Ramos (cell line): ENCODE data around the gene KCNQ1OT1.
"Not testable (repeated sequence)": the region's sequence is repeated elsewhere in the genome, so short reads cannot be mapped to it uniquely, and the experiment has no call there.

Experiments used
- in situ Hi-C: fragments of 300-500 bp; cut with MboI; formaldehyde crosslinking; loops from one replicate; pipeline ENCODE4 v1.14.3; 2022; ENCODE audit warnings: low sequenced_read_pairs; ENCODE audit not compliant: unreplicated experiment

Gene KCNQ1OT1

DNA sequence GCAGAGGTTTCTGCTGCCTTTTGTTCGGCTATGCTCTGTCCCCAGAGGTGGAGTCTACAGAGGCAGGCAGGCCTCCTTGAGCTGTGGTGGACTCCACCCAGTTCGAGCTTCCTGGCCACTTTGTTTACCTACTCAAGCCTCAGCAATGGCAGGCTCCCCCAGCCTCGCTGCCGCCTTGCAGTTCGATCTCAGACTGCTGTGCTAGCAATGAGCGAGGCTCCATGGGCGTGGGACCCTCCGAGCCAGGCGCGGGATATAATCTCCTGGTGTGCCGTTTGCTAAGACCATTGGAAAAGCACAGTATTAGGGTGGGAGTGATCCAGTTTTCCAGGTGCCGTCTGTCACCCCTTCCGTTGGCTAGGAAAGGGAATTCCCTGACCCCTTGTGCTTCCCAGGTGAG lies 60.0 kb downstream of the KCNQ1OT1 start:
- in situ Hi-C loops, result not testable (repeated sequence)

DNA sequence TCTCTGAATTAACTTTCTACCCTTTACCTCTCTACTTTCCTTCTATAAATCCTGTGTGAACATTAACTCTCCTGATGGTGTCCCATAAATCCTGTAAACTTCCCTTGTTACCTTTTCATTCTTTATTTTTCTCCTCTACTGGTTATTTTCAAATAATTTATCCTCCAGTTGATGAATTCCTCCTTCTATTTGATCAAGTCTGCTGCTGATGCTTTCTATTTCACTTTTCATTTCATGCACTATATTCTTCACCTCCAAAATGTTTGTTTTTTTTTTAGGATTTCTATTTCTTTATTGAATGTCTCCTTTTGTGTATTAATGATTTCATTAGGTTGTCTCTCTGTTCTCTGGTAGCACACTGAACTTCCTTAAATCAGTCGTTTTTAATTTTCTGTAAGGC lies 68.6 kb downstream of the KCNQ1OT1 start:
- in situ Hi-C loops, result no loop called here

DNA sequence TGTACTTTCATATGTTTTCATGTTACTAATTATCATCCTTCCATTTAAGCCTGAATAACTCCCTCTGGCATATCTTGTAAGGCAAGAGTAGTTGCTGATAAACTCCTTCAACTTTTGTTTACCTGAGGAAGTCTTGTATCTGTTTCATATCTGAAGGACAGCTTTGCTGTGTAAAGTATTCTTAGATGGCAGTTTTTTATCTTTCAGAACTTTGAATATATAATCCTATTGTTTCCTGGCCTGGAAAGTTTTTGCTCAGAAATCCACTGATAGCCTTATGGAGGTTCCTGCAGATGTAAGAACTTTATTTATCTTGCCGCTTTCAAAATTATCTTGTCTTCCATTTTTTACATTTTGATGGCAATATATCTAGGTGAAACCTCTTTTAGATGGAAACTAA lies 69.1 kb downstream of the KCNQ1OT1 start:
- in situ Hi-C loops, result no loop called here

DNA sequence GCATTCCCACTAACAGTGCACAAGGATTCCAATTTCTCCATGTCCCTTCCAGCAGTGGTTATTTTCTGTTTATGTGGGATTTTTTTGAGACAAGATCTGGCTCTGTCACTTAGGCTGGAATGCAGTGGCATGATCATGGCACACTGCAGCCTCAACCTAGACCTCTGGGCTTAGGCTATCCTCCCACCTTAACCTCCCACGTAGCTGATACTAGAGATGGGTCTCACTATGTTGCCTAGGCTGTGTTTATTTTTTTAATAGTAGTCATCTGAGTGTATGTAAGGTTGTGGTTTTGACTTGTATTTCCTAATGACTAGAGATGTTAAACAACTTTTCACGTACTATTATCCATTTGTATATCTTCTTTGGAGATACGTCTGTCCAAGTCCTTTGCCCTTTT lies 74.6 kb downstream of the KCNQ1OT1 start:
- in situ Hi-C loops, result no loop called here

DNA sequence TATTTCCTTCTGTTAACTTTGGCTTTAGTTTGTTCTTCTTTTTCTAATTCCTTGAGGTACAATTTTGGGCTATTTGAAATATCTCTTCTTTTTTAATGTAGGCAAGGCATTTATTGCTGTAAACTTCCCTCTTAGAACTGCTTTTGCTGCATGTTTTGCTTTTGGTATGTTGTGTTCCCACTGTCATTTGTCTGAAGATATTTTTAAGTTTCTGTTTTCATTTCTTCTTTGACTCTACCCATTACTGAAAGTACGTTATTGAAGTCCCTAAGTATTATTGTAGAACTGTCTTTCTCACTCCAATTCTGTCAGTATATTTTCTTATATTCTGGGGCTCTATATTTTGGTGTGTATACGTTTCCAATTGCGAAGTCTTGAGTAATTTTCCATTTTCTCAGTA lies 77.9 kb downstream of the KCNQ1OT1 start:
- in situ Hi-C loops, result no loop called here

DNA sequence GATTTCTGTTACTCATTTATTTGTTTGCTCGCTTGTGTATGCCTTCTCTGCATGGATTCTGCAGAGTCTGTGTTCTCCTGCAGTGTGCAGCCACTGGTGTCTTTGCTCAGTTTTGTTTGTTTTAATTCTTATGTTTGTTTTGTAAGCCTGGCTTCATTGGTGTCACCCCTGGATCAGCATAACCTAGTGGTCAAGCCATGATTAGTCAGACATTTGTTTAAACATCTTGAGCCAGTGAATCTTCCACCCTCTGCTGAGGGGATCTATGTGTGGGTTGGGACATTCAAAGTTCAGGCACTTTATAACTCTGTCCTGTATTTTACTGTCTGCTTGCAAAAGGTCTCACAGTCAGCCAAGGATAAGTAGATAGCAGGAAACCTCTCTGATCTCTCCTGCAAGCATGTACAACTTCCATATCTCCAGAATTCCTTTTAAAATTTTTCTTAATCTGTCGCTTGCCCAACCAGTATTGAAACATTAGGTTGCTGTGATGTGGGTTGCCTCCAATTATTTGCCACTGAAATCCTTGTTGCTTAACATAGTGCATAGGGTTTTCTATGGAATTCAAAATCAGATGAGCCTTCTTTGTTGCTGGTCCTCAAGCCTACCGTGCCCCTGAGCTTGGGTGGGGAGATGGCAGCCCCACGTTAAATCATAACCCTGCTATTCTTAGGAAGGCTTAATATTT lies 86.8 kb downstream of the KCNQ1OT1 start:
- in situ Hi-C loops, result no loop called here

DNA sequence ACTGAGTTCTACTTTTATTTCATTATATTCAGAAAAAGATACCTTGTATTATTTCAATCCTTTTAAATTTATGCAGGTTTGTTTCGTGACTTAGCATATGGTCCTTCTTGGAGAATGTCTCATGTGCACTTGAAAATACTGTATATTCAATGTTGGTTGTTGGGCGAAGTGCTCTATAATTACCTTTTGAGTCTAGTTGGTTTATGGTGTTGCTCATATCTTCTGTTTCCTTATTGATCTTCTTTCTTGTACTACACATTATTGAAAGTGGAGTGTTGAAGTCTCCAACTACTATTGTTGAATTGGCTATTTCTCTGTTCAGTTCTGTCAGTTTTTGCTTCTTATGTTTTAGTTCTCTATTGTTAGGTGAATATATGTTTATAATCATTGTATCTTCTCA lies 90.4 kb downstream of the KCNQ1OT1 start:
- in situ Hi-C loops, result no loop called here

DNA sequence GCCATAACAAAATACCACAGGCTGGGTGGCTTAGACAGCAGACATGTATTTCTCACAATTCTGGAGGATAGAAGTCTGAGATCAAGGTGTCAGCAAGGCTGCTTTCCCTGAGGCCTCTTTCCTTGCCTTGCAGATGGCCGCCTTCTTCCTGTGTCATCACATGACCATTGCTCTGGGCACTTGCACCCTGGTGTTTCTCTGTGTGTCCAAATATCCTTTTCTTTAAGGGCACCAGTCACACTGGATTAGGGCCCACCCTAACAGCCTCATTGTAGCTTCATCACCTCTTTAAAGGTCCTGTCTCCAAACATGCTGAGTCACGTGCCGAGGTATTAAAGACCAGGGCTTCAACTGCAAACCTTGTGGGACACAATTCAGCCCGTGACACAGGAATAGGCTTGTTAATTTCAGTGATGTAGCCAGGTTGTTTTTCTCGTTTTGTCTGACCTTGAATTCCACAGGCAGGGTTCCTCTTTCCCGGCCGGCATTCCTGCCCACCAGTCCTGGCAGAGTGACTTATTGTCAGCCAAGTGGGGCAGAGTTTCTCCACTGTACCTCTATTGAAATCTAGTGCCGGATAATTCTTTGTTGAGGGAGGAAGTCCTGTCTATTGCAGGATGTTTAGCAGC lies 100.1 kb downstream of the KCNQ1OT1 start:
- in situ Hi-C loops, result no loop called here

DNA sequence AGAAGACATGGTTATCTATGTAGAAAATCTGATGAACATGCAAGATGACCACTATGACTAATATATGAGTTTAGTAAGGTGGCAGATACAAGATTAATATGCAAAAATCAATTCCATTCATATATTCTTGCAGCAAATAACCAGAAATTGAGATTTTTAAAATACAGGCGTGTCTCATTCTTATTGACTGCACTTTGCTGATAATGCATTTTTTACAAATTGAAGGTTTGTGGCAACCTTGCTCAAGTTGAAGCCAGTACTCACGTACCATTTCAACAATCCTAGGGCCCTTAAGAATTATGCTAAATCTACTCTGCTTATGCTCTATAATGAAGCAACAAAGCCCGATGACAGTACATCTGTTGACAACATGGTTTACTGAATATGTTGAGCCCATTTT lies 104.6 kb downstream of the KCNQ1OT1 start:
- in situ Hi-C loops, result no loop called here

DNA sequence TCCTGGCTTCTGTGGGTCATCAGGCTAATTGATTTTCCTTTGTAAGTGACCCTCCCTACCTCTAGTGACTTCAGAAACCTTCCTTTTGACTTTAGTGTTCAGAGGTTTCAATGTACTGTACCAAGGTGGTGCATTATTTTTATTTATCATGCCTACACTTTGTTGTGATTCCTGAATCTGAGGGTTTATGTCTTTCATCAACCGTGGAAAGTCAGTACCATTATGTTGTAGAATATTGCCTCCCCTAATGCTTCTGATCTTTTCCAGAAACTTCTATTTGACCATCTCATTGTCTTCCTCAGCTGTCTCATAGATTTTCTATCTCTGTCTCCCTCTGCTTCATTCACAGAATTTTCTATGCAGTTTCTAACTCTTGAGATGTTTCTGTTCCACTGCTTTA lies 105.5 kb downstream of the KCNQ1OT1 start:
- in situ Hi-C loops, result no loop called here

DNA sequence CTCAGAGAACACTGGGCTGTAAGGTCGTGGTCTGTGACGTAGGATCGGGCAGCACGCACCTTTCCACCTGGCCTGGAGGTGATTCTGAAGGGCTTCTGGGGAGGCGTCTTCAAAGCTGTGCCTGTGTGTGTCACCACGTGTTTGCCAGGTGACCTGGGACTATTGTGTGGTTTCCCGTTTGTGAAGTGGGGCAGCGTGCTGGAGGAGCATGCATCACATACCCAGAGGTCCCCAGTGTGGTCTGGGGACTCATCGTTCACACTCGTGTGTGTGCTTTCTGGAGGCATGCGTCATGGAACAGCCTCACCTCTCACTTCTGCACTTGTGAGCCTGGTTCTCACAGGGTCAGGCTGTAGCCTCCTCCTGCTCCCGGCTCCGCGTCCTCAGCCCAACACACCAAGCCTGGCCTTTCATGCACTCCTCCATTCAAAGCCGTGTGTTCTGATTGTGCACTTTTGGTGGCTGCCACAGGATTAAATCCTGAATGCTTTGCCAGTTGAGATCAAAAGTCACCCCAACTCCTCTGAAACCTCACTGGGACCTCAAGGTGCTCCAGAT lies 106.3 kb downstream of the KCNQ1OT1 start:
- in situ Hi-C loops, result no loop called here

DNA sequence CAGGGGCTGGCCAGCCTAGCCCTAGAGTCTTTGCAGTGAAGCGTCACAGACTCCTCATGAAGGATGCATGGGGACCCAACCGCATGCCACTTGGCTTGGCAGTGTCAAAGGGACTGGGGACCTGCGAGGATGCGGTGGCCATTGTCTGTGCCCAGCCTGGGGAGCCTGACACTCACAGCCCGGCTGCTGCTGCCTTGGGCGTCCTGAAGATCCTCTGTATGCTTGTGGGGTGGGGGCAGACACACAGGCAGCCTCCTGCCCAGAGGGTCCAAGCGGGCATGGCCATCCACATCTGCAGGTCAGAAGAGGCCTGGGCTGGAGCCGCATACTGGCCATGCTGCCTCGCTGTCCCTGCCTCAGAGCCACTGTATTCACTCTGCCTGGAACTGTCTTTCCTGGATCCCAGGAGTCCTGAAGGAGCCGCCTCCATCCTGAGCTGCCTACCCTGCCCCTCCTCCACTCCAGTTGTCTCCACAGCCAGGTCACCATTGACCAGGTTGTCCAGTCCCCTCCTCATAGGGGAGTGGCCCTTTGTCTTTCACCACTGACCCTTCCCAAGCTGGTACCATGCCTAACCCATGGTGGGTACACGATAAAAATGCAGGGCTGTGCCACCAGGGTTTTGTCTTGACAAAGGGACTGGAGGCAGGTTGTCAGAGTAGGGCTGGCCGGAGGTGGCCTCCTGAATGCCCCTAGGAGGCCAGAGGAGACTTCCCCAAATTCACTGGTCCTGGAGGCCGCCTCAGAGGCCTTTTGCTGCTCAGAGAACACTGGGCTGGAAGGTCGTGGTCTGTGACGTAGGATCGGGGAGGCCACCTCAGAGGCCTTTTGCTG lies 107.0 kb downstream of the KCNQ1OT1 start:
- in situ Hi-C loops, result no loop called here

DNA sequence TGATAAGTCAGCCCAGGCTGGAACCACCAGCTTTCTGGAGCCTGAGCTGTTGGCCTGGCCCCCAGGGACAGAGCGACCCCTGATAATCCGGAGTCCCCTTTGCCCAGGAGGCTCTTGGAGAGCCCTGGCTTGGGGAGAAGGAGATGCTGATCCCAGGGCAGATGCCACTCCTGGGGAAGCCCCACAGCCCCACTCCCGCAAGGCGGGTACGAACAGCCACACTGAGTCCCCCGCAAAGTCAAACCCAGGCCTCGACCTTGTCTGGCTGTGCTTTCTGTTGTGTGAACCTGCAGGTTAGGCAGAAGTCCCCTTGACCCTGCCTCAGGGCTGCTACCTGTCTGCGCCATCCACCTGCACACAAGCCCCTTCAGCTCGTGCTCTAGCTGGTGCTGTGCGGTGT lies 108.0 kb downstream of the KCNQ1OT1 start:
- in situ Hi-C loops, result no loop called here

DNA sequence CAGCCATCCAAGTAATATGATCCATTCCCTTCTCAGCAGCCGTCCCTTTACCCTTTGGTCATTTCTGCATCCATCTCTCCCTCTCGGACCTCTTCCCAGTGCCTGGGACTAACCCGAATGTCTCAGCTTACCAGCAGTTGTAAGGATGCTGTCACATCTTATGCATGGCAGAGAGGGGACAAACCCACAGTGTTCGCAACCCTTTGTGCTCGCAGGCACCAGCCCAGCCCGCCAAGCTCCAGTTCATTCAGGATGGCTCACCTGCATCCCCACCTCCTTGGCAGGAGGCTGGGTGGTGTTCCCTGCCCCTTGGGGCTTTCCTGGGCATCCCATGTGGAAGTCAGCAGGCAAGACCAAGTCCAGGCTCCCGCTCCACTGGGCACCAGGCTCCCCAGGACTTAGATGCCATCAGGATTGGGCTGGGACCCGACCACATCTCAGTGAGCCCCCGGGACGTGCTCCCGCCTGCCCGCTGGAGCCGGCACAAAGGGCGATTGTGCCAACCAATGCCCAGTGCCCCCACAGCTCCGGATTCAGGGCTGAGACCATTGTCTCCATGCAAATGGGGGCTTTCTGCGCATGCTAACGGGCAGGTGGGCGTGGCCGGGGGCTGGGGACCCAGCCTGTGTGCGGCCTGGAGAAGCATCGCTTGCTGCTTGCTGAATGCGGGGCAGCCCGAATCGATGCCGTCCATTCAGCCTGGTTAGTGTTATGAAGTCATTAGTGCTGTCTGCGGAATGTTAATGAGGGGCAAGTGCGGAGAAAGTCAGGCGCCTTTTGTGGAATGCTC lies 108.6 kb downstream of the KCNQ1OT1 start:
- in situ Hi-C loops, result no loop called here

DNA sequence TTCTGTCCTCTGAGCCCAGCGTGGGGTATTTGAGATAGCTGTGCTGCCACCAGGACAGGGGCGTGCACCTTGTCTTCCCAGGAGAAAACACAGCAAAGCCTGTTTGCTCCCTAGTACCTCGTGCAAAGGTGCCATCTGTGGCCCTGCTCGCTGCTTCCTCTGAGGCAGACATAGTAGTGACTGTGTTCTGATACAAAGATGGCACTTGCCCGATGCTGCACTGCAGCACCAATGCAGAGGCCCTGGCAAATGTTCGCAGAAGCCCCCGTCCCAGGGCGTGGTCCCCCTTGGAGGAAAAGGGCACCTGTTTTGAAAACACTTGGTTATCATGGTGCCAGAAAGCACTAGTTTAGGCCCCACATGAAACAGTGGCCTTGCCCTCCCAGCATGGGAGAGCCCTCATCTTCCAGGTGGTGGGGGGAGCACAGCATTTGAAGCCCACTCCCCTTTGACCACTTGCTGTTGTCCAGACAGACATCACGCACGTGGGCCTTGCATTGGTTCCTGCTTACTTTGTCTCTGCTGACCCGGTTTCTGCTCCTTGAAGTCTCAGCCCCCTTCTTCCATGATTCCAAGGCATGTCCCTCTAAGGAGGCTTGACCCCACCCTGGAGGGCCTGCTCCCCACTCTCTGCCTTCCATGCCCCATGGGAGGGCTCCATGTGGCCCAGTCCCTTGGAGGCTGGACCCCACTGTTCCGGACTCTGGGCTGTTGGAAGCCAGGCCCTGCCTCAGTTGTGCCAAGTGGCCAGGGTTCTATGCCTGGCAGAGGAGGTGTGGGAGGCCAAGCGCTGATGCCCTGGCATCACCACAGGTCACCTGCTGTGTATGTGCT lies 109.4 kb downstream of the KCNQ1OT1 start:
- in situ Hi-C loops, result no loop called here

DNA sequence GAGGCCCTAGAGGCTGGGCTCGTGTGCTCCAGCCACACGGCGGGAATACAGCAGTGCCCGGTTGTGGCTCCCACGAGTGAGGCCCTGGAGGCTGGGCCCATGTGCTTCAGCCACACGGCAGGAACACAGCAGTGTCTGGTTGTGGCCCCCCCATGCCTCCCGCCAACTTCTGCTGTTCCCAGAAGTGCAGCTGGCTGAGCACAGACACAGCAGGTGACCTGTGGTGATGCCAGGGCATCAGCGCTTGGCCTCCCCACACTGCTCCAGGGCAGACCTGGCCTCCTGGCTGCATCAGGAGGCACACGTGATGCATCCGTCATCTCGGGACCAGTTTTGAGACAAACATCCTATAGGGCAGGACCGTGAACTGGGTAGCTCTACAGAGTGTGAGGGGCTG lies 110.3 kb downstream of the KCNQ1OT1 start:
- in situ Hi-C loops, result no loop called here

DNA sequence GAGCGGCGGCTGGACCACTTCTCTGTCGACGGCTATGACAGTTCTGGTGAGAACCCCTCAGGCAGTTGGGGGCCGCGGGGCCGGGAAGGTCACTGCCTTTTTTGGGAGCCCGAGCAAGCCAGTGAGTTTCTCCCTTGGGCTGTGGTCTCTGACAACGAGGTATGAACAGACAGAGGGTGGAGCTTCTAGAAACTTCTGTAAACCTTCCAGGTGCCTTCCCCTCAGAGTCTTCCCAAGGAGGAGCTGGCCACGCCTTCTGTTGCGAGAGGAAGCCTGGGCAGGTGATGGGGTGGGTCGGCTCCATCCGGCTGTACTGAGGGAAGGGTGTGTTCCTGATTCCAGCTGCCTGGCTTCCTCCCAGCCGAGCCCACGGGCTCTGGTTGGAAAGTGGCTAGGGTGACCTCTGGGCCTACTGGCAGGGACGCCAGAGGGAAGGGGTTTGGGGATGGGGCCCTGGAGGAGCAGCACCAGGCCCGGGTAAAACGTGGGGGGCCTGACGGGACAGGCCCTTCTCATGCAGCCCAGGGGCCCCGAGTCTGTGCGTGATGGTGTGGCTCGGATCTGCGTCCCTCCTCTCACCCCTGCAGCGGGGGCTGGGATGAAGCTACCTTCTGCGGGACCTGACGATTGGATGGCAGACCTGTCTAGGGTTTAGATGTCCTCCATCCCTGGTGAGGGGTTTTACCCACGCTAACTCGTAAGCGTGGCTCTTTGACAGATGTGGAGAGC lies 110.8 kb downstream of the KCNQ1OT1 start:
- in situ Hi-C loops, result no loop called here

DNA sequence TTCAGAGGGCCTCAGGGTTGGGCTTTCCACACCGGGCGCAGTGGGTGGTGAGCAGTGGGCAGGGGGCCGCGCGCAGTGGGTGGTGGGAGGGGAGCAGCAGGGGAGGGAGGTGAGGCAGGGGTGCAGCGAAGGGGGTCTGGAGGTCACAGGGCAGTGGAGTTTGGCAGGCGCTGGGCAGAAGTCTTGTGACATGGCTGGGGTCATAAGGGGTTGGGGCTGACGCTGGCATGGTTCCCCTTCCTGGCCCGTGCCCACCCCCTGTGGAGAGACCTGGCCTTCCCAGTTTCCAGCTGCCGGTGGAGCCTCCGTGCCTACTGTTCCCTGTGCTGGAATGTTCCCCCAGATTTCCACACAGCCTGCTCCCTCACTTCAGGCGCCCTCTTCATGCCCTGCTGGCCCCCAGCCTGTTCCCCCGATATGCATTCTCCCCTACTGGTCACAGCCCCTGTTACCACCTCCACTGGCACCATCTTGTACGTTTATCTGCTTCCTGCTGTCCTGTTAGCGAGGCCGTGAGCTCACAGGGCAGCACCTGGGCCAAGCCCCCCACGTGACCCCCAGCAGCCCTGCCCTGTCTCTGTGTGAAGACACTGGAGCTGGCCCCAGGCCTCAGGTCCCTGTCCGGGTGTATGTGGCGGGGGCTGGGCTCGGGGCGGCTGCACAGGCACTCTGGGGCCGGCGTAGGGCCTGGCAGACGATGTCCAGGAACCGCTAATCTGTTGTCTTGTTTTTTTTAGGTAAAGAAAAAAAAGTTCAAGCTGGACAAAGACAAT lies 111.6 kb downstream of the KCNQ1OT1 start:
- in situ Hi-C loops, result no loop called here
